GM12865 (cell line): ENCODE results near the gene CD302.
"Not testable (repeated sequence)": the region's sequence is repeated elsewhere in the genome, so short reads cannot be mapped to it uniquely, and the experiment has no call there.

Source experiments
- DNase-seq: peaks from one replicate; pipeline ENCODE4 v3.0.0; 2010; ENCODE audit warnings: low read depth
- H3K4me3 ChIP-seq: 2 replicates; pipeline ENCODE4 v1.5.1; 2011; ENCODE audit warnings: mild to moderate bottlenecking, low read depth, low read length, control low read depth
- TF ChIP-seq, protein P1 (sequence below): IDR thresholded peaks from 2 replicates; pipeline ENCODE4 v1.5.1; 2011; ENCODE audit warnings: low read length, control low read depth, low read depth, inconsistent platforms; ENCODE audit not compliant: insufficient read depth; ENCODE audit errors: missing control alignments

Gene CD302

GRCh38 chr2:159753797-159754196 is 44.2 kb downstream of the CD302 start:
- H3K4me3 ChIP-seq, result no peak overlapping the region
- DNase-seq, result no peak
- TF ChIP-seq, protein P1, sequence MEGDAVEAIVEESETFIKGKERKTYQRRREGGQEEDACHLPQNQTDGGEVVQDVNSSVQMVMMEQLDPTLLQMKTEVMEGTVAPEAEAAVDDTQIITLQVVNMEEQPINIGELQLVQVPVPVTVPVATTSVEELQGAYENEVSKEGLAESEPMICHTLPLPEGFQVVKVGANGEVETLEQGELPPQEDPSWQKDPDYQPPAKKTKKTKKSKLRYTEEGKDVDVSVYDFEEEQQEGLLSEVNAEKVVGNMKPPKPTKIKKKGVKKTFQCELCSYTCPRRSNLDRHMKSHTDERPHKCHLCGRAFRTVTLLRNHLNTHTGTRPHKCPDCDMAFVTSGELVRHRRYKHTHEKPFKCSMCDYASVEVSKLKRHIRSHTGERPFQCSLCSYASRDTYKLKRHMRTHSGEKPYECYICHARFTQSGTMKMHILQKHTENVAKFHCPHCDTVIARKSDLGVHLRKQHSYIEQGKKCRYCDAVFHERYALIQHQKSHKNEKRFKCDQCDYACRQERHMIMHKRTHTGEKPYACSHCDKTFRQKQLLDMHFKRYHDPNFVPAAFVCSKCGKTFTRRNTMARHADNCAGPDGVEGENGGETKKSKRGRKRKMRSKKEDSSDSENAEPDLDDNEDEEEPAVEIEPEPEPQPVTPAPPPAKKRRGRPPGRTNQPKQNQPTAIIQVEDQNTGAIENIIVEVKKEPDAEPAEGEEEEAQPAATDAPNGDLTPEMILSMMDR, result no peak

DNA sequence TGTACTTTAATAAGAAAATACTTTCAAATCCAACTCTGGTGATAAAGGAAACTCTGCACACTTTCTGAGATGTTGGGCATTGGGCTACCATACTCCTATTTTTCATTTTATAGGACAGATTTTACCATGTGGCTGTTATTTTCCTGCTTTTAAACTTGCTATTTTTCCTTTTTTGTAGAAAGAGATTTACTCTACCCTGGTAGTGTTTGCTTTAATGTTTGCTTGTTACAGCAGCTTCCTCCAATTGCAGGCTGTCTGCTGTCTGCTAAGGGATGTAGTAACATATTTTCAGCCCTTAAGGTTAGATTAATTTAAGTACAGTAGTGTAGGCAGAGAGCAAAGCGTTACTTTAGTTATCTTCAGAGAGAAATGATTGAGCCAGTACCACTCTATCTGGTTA is 47.1 kb downstream of the CD302 start:
- TF ChIP-seq, protein P1, result no peak
- H3K4me3 ChIP-seq, result no peak overlapping the region
- no peak for DNase-seq

- TF ChIP-seq, protein P1, result no peak
- H3K4me3 ChIP-seq, result no peak overlapping the region
- DNase-seq, result no peak
Measured at GRCh38 chr2:159748089-159748488, 49.9 kb downstream of the CD302 start.

DNA sequence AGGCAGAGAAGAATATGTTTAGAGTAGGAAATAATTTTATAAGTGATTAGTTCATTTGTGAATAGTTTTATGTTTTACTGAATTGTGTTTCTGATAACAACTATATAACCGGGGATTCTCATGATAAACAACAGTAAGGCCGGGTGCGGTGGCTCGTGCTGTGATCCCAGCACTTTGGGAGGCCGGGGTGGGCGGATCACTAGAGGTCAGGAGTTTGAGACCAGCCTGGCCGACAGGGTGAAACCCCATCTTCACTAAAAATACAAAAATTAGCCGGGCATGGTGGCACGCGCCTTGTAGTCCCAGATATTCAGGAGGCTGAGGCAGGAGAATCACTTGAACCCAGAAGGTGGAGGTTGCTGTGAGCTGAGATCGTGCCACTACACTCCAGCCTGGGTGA is 52.8 kb downstream of the CD302 start:
- not testable (repeated sequence) for H3K4me3 ChIP-seq, DNase-seq

DNA sequence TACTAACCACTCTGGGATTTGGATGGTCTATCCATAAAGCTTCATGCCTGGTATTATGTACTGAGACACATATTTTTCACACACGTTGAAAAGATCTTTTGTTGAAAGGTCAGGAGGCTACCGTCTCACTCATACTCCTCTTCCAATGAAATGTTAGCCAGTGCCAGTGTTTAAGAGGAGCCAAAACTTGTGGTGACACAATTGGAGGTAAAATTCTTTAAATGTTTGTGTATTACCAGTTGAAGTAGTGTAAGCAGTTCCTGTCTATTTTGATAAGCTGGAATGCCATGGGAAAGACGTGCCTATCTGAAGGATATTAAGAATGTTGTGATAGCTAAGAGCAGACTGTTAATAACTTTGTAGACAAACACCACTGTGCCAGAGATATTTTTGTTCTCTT is 53.6 kb downstream of the CD302 start:
- no peak overlapping the region for H3K4me3 ChIP-seq
- no peak for DNase-seq
- TF ChIP-seq, protein P1, result no peak

- TF ChIP-seq, protein P1, result no peak
- no peak overlapping the region for H3K4me3 ChIP-seq
- DNase-seq, result no peak
Measured at GRCh38 chr2:159742846-159743245, 55.2 kb downstream of the CD302 start.

DNA sequence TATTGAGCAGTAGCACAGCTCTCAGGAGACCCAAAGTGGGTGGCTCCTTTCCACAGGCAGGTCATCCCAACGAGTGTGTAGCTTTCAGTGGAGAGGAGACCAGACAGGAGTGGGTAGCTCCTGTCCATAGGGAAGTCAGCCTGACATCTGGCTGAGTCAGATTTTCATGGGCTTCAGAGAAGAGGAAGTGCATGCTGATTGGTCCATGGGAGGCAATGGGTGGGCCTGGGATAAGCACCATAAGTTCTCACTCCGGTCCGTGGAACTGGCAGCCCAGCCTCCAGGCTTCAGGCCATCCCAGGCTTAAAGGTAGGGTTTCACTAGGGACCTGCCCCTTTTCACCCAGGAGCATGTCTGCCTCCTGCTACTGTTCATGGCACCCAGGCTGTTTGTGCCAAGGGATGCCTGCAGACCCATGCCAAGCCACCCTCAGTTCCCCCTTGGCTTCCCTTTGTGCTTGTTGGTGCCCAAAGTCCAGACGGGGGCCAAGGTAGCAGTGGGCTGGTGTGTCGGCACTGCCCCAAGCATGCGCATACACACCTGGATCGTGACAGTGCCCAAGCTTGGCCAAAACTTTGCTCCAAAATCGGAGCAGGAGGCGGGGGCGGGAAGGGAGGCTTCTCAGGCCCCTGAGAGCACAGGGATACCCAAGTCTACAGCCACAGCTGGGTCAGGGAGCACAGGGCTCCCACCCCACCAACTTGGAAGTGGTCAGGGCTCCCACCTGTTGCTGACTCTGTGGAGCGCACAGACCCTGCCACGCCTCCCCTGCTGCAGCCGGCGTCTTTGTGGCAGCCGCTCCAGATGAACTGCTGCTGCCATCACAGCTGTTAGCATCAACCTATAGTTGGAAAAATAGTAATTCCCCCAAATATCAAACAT is 59.3 kb downstream of the CD302 start:
- DNase-seq, result no peak
- TF ChIP-seq, protein P1, result no peak
- H3K4me3 ChIP-seq, result no peak overlapping the region
